OCI-LY3 (cell line): Measurements from ENCODE around the gene ZNF423.

Experiments
- H2AFZ ChIP-seq: fragments of 200-600, 300-600 bp; shearing (Covaris generic); 2 replicates; pipeline ENCODE4 v1.6.0; 2014; ENCODE audit warnings: antibody characterized with exemption, low read depth, low read length
- H3K27ac ChIP-seq: fragments of 200-600, 300-600 bp; sonication (generic); 2 replicates; pipeline ENCODE4 v1.5.1; 2014; ENCODE audit warnings: mild to moderate bottlenecking, low read length, moderate library complexity, mixed read lengths
- H3K27me3 ChIP-seq: fragments of 200-600, 300-600 bp; sonication (generic); 2 replicates; pipeline ENCODE4 v1.6.1; 2014; ENCODE audit warnings: low read depth, low read length, mixed read lengths
- H3K36me3 ChIP-seq: fragments of 200-600, 300-600 bp; sonication (generic); replicated peaks from 2 replicates; pipeline ENCODE3; 2014; ENCODE audit warnings: low read depth, low read length, mixed read lengths
- H3K4me1 ChIP-seq: fragments of 300-600, 200-600 bp; sonication (generic); 2 replicates; pipeline ENCODE4 v1.6.1; 2014; ENCODE audit warnings: low read length, mixed read lengths
- H3K4me2 ChIP-seq: fragments of 200-600, 300-600 bp; sonication (generic); 2 replicates; pipeline ENCODE4 v1.6.1; 2014; ENCODE audit warnings: low read length, mixed read lengths
- H3K4me3 ChIP-seq: fragments of 300-600, 200-600 bp; sonication (generic); 2 replicates; pipeline ENCODE4 v1.5.1; 2014; ENCODE audit warnings: antibody characterized with exemption, mild to moderate bottlenecking, low read length, moderate library complexity
- H3K79me2 ChIP-seq: fragments of 300-600, 200-600 bp; shearing (Covaris generic); 2 replicates; pipeline ENCODE4 v1.6.1; 2014; ENCODE audit warnings: mild to moderate bottlenecking, low read length, mixed read lengths
- H3K9ac ChIP-seq: fragments of 300-600, 200-600 bp; shearing (Covaris generic); 2 replicates; pipeline ENCODE4 v1.6.0; 2014; ENCODE audit warnings: mild to moderate bottlenecking, low read length, moderate library complexity
- H3K9me3 ChIP-seq: fragments of 200-600, 300-600 bp; shearing (Covaris generic); 2 replicates; pipeline ENCODE4 v1.6.1; 2014; ENCODE audit warnings: low read length, mixed read lengths; ENCODE audit not compliant: insufficient read depth
- H4K20me1 ChIP-seq: fragments of 200-600, 300-600 bp; sonication (generic); 2 replicates; pipeline ENCODE4 v1.6.1; 2016; ENCODE audit warnings: low read length, mixed read lengths; ENCODE audit not compliant: insufficient read depth
- CTCF ChIP-seq: fragments of 200-600, 300-600 bp; sonication (generic); IDR thresholded peaks from 2 replicates; pipeline ENCODE4 v1.5.1; 2014; ENCODE audit warnings: antibody characterized with exemption, low read length, low read depth
- EZH2phosphoT487 ChIP-seq: fragments of 200-600 bp; shearing (Covaris generic); IDR thresholded peaks from 2 replicates; pipeline ENCODE4 v1.6.1; 2018; ENCODE audit warnings: antibody characterized with exemption, mixed run types, low read depth

The ZNF423 gene

DNA sequence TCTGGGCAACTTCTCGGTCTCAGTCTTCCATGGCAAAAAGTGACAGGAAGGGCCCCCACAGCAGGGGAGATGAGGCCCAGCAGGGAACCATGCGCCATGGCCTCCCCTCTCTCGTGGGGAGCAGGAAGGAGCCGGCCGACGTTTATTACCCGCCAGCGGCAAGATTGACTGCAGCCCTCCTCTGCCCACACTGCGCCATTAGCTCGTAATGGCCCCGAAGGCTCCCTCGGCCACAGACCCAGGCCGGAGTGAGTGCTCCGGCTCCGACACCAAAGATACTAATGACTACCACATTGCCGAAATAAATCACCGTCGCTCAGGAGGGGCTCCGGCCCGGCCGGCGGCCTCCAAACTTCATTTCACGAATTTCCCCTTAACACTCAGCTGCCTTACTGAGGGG, 255.4 kb downstream of the ZNF423 start:
- TF ChIP-seq EZH2phosphoT487 = no peak
- no peak for TF ChIP-seq CTCF
- H2AFZ ChIP-seq = no peak overlapping the region
- H3K79me2 ChIP-seq = no peaks in the 10 kb centered on the region
- peaks cover 58% of the 10 kb centered on the region for H3K27me3 ChIP-seq
- no peak overlapping the region for H3K4me3 ChIP-seq
- no peak overlapping the region for H3K27ac ChIP-seq
- no peak overlapping the region for H3K9ac ChIP-seq
- no peaks in the 10 kb centered on the region for H3K4me1 ChIP-seq
- no peak overlapping the region for H3K4me2 ChIP-seq
- H3K36me3 ChIP-seq = no peaks in the 10 kb centered on the region
- H4K20me1 ChIP-seq = no peaks in the 10 kb centered on the region
- H3K9me3 ChIP-seq = no peaks in the 10 kb centered on the region

DNA sequence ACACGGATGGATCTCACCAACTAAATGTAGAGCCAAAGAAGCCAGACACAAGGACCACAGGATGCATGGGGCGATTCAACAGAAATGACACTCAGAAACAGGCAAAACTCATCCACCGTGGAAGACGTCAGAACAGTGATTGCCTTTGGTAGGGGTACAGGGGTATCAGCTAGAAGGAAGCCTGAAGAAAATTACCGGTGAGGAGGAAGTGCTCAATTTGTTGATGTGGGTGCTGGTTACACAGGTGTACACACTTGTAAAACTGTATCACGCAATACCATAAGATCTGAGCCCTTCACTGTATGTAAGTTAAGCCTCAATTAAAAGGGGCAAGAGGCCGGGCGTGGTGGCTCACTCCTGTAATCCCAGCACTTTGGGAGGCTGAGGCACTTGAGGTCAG, 256.2 kb downstream of the ZNF423 start:
- Histone ChIP-seq H3K27me3 (peaks cover 57% of the 10 kb centered on the region), H3K4me2 (no peak overlapping the region), H3K36me3 (no peaks in the 10 kb centered on the region), H3K9ac (no peak overlapping the region), H2AFZ (no peak overlapping the region), H3K27ac (no peak overlapping the region), H3K79me2 (no peaks in the 10 kb centered on the region), H4K20me1 (no peaks in the 10 kb centered on the region), H3K9me3 (no peaks in the 10 kb centered on the region), H3K4me1 (no peaks in the 10 kb centered on the region), H3K4me3 (no peak overlapping the region)
- no peak for TF ChIP-seq EZH2phosphoT487
- TF ChIP-seq CTCF = no peak

GRCh38 chr16:49599281-49599680, 256.6 kb downstream of the ZNF423 start:
- no peaks in the 10 kb centered on the region for H3K36me3 ChIP-seq
- no peaks in the 10 kb centered on the region for H3K9me3 ChIP-seq
- no peak overlapping the region for H3K4me2 ChIP-seq
- no peak overlapping the region for H3K9ac ChIP-seq
- H3K27ac ChIP-seq = no peak overlapping the region
- H3K4me3 ChIP-seq = no peak overlapping the region
- H4K20me1 ChIP-seq = no peaks in the 10 kb centered on the region
- H3K27me3 ChIP-seq = peaks cover 59% of the 10 kb centered on the region
- H3K79me2 ChIP-seq = no peaks in the 10 kb centered on the region
- no peak for TF ChIP-seq EZH2phosphoT487
- no peak for TF ChIP-seq CTCF
- no peaks in the 10 kb centered on the region for H3K4me1 ChIP-seq
- no peak overlapping the region for H2AFZ ChIP-seq

DNA sequence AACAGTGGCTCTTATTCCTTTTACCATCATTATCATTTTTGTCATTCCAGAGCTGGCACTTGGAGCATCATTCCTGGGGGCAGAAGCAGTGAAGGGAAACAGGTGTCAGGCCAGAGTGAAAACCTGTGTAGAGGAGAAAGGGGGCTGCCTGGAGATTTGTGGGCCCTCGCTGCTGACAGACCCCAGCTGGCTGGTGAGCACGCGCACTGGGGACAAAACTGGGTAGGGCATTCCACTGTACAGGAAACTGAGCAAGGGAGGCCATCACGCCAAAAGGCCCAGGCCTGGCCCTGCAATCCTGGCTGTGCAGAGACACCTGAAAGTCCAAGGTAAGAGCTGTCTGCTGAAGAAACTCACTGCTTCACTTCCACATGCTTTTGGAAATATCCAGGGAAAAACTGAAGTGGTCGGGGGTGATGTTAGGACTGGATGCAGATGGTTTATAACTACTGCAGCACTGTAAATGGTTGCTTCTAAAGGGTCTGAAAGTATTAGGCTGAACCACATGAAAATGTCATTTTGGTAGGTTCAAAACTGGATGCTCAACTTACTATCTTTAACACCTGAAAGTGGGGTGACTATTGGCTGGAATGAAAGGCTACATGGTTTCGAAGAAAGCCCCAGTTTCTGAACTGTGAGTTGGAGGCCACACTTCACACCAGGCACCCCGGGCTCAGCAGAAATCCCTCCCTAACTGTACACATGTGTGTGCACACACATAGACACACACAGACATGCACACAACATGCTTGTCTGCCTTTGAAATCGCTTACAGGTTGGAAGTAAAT, 257.3 kb downstream of the ZNF423 start:
- no peak overlapping the region for H3K4me2 ChIP-seq

More for the DNA sequence above, 257.3 kb downstream of the ZNF423 start:
- Histone ChIP-seq H2AFZ (no peak overlapping the region), H4K20me1 (no peaks in the 10 kb centered on the region), H3K4me3 (no peak overlapping the region), H3K9ac (no peak overlapping the region), H3K9me3 (no peaks in the 10 kb centered on the region), H3K27me3 (peaks cover 61% of the 10 kb centered on the region), H3K4me1 (no peaks in the 10 kb centered on the region), H3K79me2 (no peaks in the 10 kb centered on the region), H3K27ac (no peak overlapping the region), H3K36me3 (no peaks in the 10 kb centered on the region)
- TF ChIP-seq EZH2phosphoT487 (no peak), CTCF (no peak)
